H1 (cell line): Measurements from ENCODE around the gene CENPX. TPM values are rescaled to one million over a fixed set of nuclear protein-coding genes. Genes with fewer than 3 reads are reported as not detected.

Experiments used
- EP300 ChIP-seq, 2 experiments: IDR thresholded peaks; 1 replicate in 1 of 2; 2 replicates in 1 of 2; pipeline ENCODE4 v1.6.1; 2011 to 2012; ENCODE audit warnings: low read depth in 2 of 2, low read length in 2 of 2, mild to moderate bottlenecking in 2 of 2, borderline replicate concordance in 1 of 2, inconsistent platforms in 1 of 2, moderate library complexity in 1 of 2
- polyA plus RNA-seq, 7 experiments: library from polyadenylated mRNA; depleted of rRNA in 3 of 7; stranded (reverse) in 5 of 7; unstranded in 2 of 7; fragments of >200 nt in 5 of 7; fragments of 200-250 nt in 2 of 7; gene quantifications; 1 replicate in 5 of 7; 2 replicates in 1 of 7; 4 replicates in 1 of 7; pipeline versions ENCODE4 v1.2.1 to v1.2.3, GENCODE V29; 2011 to 2013; ENCODE audit warnings: missing spikeins in 2 of 7, mixed read lengths in 2 of 7
- total RNA-seq: library from RNA; stranded (reverse); fragmentation: NEBNext Ultra II Directional; extraction: Animal tissue kit (Norgen Biotek cat#: 25700); gene quantifications from 2 replicates; pipeline ENCODE4 v1.2.1, GENCODE V29; 2021

Gene CENPX
- total and polyA plus RNA-seq, 2 of the 8 experiments (the other 6 are each of a cell fraction or from before 2014, with no cell fraction given): 116 to 122 TPM

- TF ChIP-seq EP300 (IDR thresholded peaks at IDR 0.05; ENCODE audit: borderline replicate concordance in 1 of 2, low read depth in 2 of 2, low read length in 2 of 2): no peak
Measured at GRCh38 chr17:82034371-82035011, 11.8 kb upstream of the CENPX start (continued).
